Stimulated activated CD8-positive, alpha-beta memory T cell treated with anti-CD3 and anti-CD28 coated beads, Interleukin-7, amount 100 ng/mL, for 4 hours (primary cell): ENCODE data around the gene CLDN25.
A peak's percentile ranks its signal among the peaks of the same experiment; 100 is the strongest.
"Not testable (repeated sequence)": the region's sequence is repeated elsewhere in the genome, so short reads cannot be mapped to it uniquely, and the experiment has no call there.

ENCODE experiments used
- DNase-seq, 2 donors: peaks; one replicate each; pipeline ENCODE4 v3.0.0-alpha.2; 2020; ENCODE audit warnings: low read depth in 2 of 2

CLDN25 gene

DNA sequence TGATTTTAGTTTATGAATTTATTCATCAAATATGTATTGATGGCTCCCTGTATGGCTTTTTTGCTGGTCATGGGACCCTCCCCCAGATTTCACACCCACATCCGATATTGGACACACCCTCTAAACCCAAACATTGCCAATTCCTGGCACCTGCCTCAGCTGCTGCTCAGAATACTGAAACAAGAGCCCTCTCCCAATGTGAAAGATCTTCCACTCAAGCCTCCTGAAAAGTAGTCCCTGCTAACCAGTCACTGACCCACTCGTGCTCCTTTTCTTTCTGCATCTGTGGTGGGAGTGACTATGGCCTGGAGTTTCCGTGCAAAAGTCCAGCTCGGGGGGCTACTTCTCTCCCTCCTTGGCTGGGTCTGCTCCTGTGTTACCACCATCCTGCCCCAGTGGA lies at the start of gene CLDN25:
TSS of gene CLDN25 (plus strand) at position 301 of the 400 bp plus-strand sequence. CDS start at position 301, 0 bp downstream.
- no peak for DNase-seq

DNA sequence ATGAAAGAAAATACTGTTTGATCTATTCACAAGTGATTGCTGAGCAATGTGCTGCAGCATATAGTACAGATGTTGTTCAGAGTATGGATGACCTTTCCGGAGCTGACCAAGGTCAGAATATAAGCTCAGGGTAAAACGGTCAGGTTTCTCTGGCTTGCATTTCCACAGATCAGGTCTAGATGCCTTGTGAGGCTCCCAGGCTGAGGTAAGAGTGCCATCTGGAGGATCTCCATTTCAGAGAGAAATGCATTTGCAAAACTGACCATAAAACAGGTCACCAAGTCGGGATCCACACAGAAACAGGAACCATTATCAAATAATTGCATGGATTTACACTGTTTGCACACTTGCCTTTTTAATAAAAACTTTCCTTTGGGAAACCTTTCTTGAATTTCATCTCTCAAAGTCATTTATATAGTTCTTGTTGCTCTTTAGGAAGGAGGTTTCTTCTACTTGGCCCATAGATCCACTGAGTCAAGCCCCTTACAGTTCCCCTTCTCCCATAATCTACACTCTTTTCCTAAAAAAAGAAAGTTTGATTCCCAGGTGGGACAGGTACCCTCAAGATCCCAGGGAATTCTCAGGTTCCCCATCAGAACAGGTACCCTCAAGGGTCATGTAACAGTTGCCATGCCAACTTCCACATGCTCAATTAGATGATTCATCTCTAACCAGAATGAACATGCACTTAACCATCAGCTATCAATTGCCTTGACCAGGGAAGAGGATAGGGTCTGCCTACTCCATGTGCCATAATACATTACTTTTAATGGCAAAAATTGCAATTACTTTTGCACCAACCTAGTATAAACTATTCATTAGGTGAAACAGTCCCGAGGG lies 48.5 kb upstream of the CLDN25 start:
- no peak for DNase-seq

DNA sequence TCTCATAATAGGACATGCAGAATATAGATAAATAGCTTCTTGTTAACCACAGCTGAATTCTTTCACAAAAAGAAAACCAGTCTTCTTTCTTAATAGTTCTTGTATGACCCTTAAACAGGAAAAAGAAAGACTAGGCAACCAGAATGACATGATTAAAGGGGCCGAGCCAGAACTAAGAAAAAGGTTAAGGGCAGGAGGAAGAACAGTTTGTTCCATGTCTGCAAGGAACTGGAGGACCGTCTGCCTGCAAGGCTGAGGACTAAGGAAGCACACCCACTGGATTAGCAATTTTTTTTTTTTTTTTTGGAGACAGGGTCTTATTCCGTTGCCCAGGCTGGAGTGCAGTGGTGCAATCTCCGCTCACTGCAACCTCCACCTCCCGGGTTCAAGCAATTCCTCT lies 47.5 kb upstream of the CLDN25 start:
- no peak for DNase-seq

DNA sequence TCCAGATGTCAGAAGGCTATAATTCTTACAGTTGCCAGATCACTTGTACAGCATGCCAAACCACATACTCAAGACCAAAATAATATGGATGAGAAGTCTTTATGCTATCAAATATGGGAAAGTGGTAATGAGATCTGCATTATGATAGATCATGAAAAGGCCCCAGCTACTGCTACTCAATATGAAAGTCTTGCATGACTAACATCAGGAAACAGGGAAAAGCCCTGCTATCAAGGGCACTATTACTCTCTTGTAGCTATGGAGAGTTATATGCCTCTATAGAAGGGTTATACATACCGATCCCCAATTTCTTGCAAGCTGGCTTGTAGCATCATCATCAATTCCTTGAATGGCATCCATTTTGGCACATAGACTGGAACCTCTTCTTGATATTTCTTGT lies 43.3 kb upstream of the CLDN25 start:
- DNase-seq = no peak

DNA sequence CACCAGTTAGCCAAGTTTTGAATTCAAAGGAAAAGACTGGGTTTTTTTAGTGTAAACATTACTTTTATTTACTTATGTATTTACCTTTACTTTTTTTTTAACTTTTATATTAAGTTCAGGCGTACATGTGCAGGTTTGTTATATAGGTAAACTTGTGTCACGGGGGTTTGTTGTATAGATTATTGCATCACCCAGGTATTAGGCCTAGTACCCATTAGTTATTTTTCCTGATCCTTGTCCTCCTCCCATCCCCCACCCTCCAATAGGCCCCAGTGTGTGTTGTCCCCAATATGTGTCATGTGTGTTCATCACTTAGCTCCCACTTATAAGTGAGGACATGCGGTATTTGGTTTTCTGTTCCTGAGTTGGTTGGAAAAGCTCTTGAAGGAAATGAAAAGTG lies 26.7 kb upstream of the CLDN25 start:
- DNase-seq = no peak

DNA sequence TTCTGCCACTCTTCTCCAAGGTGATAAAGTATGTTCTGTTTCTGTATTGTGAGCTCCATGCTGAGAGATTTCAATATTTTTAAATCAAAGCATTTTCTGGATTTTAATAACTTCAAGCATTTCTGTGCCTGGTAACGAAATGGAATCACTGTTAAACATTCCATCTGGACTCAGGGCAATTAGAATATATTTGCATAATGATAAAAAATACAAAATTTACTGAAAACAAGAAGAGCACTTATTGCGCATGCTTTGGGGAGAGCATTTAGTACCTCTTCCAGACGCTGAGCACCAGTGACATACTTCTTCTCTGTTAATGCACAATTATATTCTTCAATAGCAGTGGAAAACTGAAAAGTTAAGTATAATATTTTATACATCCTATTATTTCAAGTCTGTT lies 19.4 kb upstream of the CLDN25 start:
- no peak for DNase-seq

DNA sequence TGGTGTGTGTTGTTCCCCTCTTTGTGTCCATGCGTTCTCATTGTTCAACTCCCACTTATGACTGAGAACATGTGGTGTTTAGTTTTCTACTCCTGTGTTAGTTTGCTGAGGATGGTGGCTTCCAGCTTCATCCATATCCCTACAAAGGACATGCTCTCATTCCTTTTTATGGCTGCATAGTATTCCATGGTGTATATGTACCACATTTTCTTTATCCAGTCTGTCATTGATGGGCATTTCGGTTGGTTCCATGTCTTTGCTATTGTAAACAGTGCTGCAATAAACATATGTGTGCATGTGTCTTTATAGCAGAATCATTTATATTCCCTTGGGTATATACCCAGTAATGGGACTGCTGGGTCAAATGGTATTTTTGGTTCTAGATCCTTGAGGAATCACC lies 16.6 kb upstream of the CLDN25 start:
- DNase-seq = not testable (repeated sequence)

- no peak for DNase-seq
Measured at GRCh38 chr11:113764527-113765219, 14.9 kb upstream of the CLDN25 start.

- DNase-seq = no peak
Measured at GRCh38 chr11:113771964-113772363, 7.6 kb upstream of the CLDN25 start.

- no peak for DNase-seq
Measured at GRCh38 chr11:113773092-113773415, 6.5 kb upstream of the CLDN25 start.

- peak; percentile 81 to 89 for DNase-seq
Measured at GRCh38 chr11:113773416-113774173, 6.0 kb upstream of the CLDN25 start, which contains the start of gene ZW10. Gene ZW10, minus strand, starts transcription at chr11:113773692. Its CDS starts 26 bp downstream, at chr11:113773666.

GRCh38 chr11:113774174-113774503 lies 5.5 kb upstream of the CLDN25 start:
- DNase-seq = no peak

- no peak for DNase-seq
Measured at GRCh38 chr11:113778111-113778910, 1.3 kb upstream of the CLDN25 start.

GRCh38 chr11:113781682-113782081 lies 2.1 kb downstream of the CLDN25 start:
- DNase-seq = no peak

- no peak for DNase-seq
Measured at GRCh38 chr11:113782134-113782533, 2.5 kb downstream of the CLDN25 start.

DNA sequence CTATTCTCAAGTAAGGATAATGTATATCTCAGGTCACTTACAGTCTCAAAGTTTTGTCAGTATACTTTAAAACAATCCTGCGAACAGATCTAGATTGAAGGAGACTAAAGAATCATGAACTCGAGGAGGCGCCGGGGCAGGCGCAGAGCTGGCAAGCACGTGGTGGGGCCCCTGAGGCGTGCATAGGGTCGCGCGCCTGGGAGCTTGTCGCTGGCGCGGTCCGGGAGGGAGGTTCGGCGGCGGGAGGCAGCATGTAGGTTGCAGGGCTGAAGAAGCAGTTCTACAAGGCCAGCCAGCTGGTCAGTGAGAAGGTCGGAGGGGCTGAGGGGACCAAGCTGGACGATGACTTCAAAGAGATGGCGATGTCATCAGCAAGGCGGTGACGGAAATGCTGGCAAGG lies 9.4 kb downstream of the CLDN25 start:
- not testable (repeated sequence) for DNase-seq

- DNase-seq = no peak
Measured at GRCh38 chr11:113789675-113790320, 10.2 kb downstream of the CLDN25 start.

- DNase-seq = no peak
Measured at GRCh38 chr11:113796663-113797259, 17.2 kb downstream of the CLDN25 start.

- no peak for DNase-seq
Measured at GRCh38 chr11:113802621-113803020, 23.0 kb downstream of the CLDN25 start.

DNA sequence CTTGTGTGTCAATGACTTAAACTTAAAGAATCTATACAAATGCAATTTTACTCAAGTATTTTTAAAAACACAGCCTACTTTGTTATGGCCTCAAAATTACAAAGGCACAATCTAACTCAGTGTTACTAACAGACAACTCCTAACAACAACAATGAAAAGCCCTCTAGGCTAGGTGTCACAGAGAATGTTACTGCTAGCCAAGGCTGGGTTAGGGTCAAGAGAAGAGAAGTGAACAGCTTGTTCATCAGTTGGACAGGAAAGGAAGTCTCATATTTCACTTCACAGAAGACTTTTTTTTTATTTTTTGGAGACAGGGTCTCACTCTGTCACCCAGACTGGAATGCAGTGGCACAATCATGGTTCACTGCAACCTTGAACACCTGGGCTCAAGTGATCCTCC lies 26.0 kb downstream of the CLDN25 start:
- no peak for DNase-seq

DNA sequence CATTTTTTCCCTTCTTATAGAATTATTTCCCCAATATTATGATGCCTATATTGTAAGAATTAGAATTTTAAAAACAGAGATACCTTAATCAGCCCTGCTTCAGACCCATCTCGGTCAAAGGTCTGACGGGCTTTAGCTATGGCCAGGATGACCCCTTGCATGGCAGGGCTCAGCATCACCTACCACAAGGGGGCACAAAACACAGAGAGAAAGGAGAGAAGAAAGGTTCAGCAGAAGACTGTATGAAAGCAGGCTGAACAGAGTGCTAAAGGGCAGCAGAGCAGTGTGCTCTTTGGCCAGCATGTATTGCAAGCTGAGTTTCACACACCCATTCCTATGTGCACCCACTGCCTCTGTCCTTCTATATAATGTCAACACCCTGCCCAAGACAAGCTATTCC lies 26.8 kb downstream of the CLDN25 start:
- DNase-seq = no peak
